Mesendoderm (in vitro differentiated cells): Measurements from ENCODE around the gene THSD7B.

Experiments used
- DNase-seq: peaks from one replicate; pipeline ENCODE4 v3.0.0; 2013
- H2AK5ac ChIP-seq: 2 replicates; pipeline ENCODE4 v1.6.1; 2013; ENCODE audit warnings: low read length, inconsistent platforms
- H2BK120ac ChIP-seq: 2 replicates; pipeline ENCODE4 v1.6.1; 2013; ENCODE audit warnings: low read depth, mild to moderate bottlenecking, low read length, moderate library complexity, mixed read lengths
- H2BK15ac ChIP-seq: replicated peaks from 2 replicates; pipeline ENCODE4 v1.6.1; 2013; ENCODE audit warnings: low read depth, mild to moderate bottlenecking, moderate library complexity
- H2BK5ac ChIP-seq: 2 replicates; pipeline ENCODE4 v1.6.1; 2013; ENCODE audit warnings: low read length, inconsistent platforms
- H3K18ac ChIP-seq: 2 replicates; pipeline ENCODE4 v1.6.1; 2013; ENCODE audit warnings: mild to moderate bottlenecking, low read length, mixed read lengths
- H3K23ac ChIP-seq: one replicate; pipeline ENCODE4 v1.6.1; 2013; ENCODE audit warnings: low read length
- H3K27ac ChIP-seq: 2 replicates; pipeline ENCODE4 v1.5.1; 2013; ENCODE audit warnings: low read depth, mild to moderate bottlenecking, inconsistent platforms, low read length, moderate library complexity
- H3K27me3 ChIP-seq: 2 replicates; pipeline ENCODE4 v1.6.1; 2013; ENCODE audit warnings: low read length, control low read depth, mild to moderate bottlenecking, inconsistent platforms; ENCODE audit not compliant: insufficient read depth, poor library complexity
- H3K36me3 ChIP-seq: 2 replicates; pipeline ENCODE4 v1.6.1; 2013; ENCODE audit warnings: low read length, inconsistent platforms; ENCODE audit not compliant: control insufficient read depth, insufficient read depth
- H3K4ac ChIP-seq: one replicate; pipeline ENCODE4 v1.6.1; 2013; ENCODE audit warnings: low read depth, mild to moderate bottlenecking, low read length, moderate library complexity
- H3K4me1 ChIP-seq: 2 replicates; pipeline ENCODE4 v1.6.1; 2013; ENCODE audit warnings: low read depth, low read length, inconsistent platforms; ENCODE audit not compliant: control insufficient read depth
- H3K4me2 ChIP-seq: 2 replicates; pipeline ENCODE4 v1.6.1; 2013; ENCODE audit warnings: low read length
- H3K4me3 ChIP-seq: 2 replicates; pipeline ENCODE4 v1.5.1; 2013; ENCODE audit warnings: mild to moderate bottlenecking, low read length
- H3K56ac ChIP-seq: one replicate; pipeline ENCODE4 v1.6.1; 2013; ENCODE audit warnings: low read length
- H3K79me1 ChIP-seq: 2 replicates; pipeline ENCODE4 v1.6.1; 2013; ENCODE audit warnings: low read length, inconsistent platforms
- H3K79me2 ChIP-seq: 2 replicates; pipeline ENCODE4 v1.6.1; 2013; ENCODE audit warnings: mild to moderate bottlenecking, low read length; ENCODE audit not compliant: control insufficient read depth, insufficient read depth
- H3K9ac ChIP-seq: 2 replicates; pipeline ENCODE4 v1.6.1; 2013; ENCODE audit warnings: low read length, inconsistent platforms
- H4K5ac ChIP-seq: one replicate; pipeline ENCODE4 v1.6.1; 2013; ENCODE audit warnings: low read length
- H4K8ac ChIP-seq: one replicate; pipeline ENCODE4 v1.6.1; 2013; ENCODE audit warnings: low read depth, mild to moderate bottlenecking, control low read depth, low read length, moderate library complexity
- WGBS: extraction: QIAGEN DNeasy Blood & Tissue Kit; methylation state at CpG from one replicate; pipeline ENCODE4 v1.1.7; 2013; ENCODE audit warnings: low lambda C conversion rate, missing lambda C conversion rate; ENCODE audit not compliant: insufficient coverage; ENCODE audit errors: extremely low coverage; 5-methylcytosine and 5-hydroxymethylcytosine counted together

THSD7B gene

GRCh38 chr2:137005210-137005609, 239.9 kb downstream of the THSD7B start:
- WGBS, result no CpG with 5 or more reads among the region's 2 CpGs
- Histone ChIP-seq H2BK5ac (no peak overlapping the region), H3K36me3 (no peaks in the 10 kb centered on the region), H3K23ac (no peak overlapping the region), H4K5ac (no peak overlapping the region), H2BK120ac (no peak overlapping the region), H3K4ac (no peak overlapping the region), H3K56ac (no peak overlapping the region), H3K79me1 (no peaks in the 10 kb centered on the region), H3K9ac (no peak overlapping the region), H3K4me3 (no peak overlapping the region), H4K8ac (no peak overlapping the region), H3K4me2 (no peak overlapping the region), H3K79me2 (no peaks in the 10 kb centered on the region), H2BK15ac (no peak overlapping the region), H3K27ac (no peak overlapping the region), H3K18ac (no peak overlapping the region), H2AK5ac (no peak overlapping the region), H3K4me1 (peaks cover 2% of the 10 kb centered on the region), H3K27me3 (no peaks in the 10 kb centered on the region)
- DNase-seq, result no peak

GRCh38 chr2:137007938-137008337, 242.6 kb downstream of the THSD7B start:
- Histone ChIP-seq H3K36me3 (no peaks in the 10 kb centered on the region), H3K9ac (no peak overlapping the region), H2BK5ac (no peak overlapping the region), H3K27me3 (no peaks in the 10 kb centered on the region), H2AK5ac (no peak overlapping the region), H3K79me2 (no peaks in the 10 kb centered on the region), H3K4me3 (no peak overlapping the region), H3K18ac (no peak overlapping the region), H3K4ac (no peak overlapping the region), H2BK15ac (no peak overlapping the region), H2BK120ac (no peak overlapping the region), H4K8ac (no peak overlapping the region), H3K4me1 (peaks cover under 1% of the 10 kb centered on the region), H4K5ac (no peak overlapping the region), H3K56ac (no peak overlapping the region), H3K79me1 (no peaks in the 10 kb centered on the region), H3K23ac (no peak overlapping the region), H3K27ac (no peak overlapping the region), H3K4me2 (no peak overlapping the region)
- no peak for DNase-seq

- no peak overlapping the region for H3K56ac ChIP-seq
- no peak overlapping the region for H2BK120ac ChIP-seq
- no peak overlapping the region for H3K18ac ChIP-seq
- no peaks in the 10 kb centered on the region for H3K4me1 ChIP-seq
- H3K27me3 ChIP-seq, result no peaks in the 10 kb centered on the region
- no peak overlapping the region for H4K8ac ChIP-seq
- H3K36me3 ChIP-seq, result no peaks in the 10 kb centered on the region
- H2AK5ac ChIP-seq, result no peak overlapping the region
- no peak overlapping the region for H3K27ac ChIP-seq
- no CpG with 5 or more reads among the region's 2 CpGs for WGBS
- H2BK15ac ChIP-seq, result no peak overlapping the region
- H3K23ac ChIP-seq, result no peak overlapping the region
- H3K79me1 ChIP-seq, result no peaks in the 10 kb centered on the region
- no peak for DNase-seq
- no peak overlapping the region for H3K4me2 ChIP-seq
- H3K4me3 ChIP-seq, result no peak overlapping the region
- no peak overlapping the region for H4K5ac ChIP-seq
- no peak overlapping the region for H2BK5ac ChIP-seq
- H3K79me2 ChIP-seq, result no peaks in the 10 kb centered on the region
- H3K9ac ChIP-seq, result no peak overlapping the region
- no peak overlapping the region for H3K4ac ChIP-seq
Observed at GRCh38 chr2:137009953-137010352, 244.6 kb downstream of the THSD7B start.

- no peak overlapping the region for H4K5ac ChIP-seq
- no peaks in the 10 kb centered on the region for H3K27me3 ChIP-seq
- H3K27ac ChIP-seq, result no peak overlapping the region
Observed at GRCh38 chr2:137020452-137021196, 255.3 kb downstream of the THSD7B start.

GRCh38 chr2:137021763-137022162, 256.4 kb downstream of the THSD7B start:
- H3K4ac ChIP-seq, result no peak overlapping the region
- no peak overlapping the region for H4K8ac ChIP-seq

More at GRCh38 chr2:137020452-137021196, 255.3 kb downstream of the THSD7B start:
- no peak overlapping the region for H4K8ac ChIP-seq
- no peak overlapping the region for H3K4ac ChIP-seq
- no peak overlapping the region for H3K4me3 ChIP-seq
- no peak overlapping the region for H3K9ac ChIP-seq
- no peak for DNase-seq
- H2BK15ac ChIP-seq, result no peak overlapping the region
- no CpG with 5 or more reads among the region's 11 CpGs for WGBS
- H3K36me3 ChIP-seq, result no peaks in the 10 kb centered on the region
- no peak overlapping the region for H2BK120ac ChIP-seq
- H3K18ac ChIP-seq, result peak overlapping the region; percentile 64
- no peak overlapping the region for H3K56ac ChIP-seq
- no peak overlapping the region for H2AK5ac ChIP-seq
- H3K4me2 ChIP-seq, result no peak overlapping the region
- no peaks in the 10 kb centered on the region for H3K79me1 ChIP-seq
- H3K23ac ChIP-seq, result no peak overlapping the region
- H2BK5ac ChIP-seq, result no peak overlapping the region
- no peaks in the 10 kb centered on the region for H3K79me2 ChIP-seq
- H3K4me1 ChIP-seq, result no peaks in the 10 kb centered on the region

GRCh38 chr2:137023205-137023604, 257.9 kb downstream of the THSD7B start:
- no peaks in the 10 kb centered on the region for H3K4me1 ChIP-seq
- no peaks in the 10 kb centered on the region for H3K79me2 ChIP-seq
- H3K27ac ChIP-seq, result no peak overlapping the region
- H3K18ac ChIP-seq, result no peak overlapping the region
- DNase-seq, result peak; percentile 66
- no peak overlapping the region for H3K4me2 ChIP-seq
- no peak overlapping the region for H3K4ac ChIP-seq
- no peak overlapping the region for H2AK5ac ChIP-seq
- H3K23ac ChIP-seq, result no peak overlapping the region
- no peak overlapping the region for H4K8ac ChIP-seq
- no CpG with 5 or more reads among the region's 2 CpGs for WGBS
- no peak overlapping the region for H3K9ac ChIP-seq
- no peak overlapping the region for H2BK5ac ChIP-seq
- H2BK120ac ChIP-seq, result no peak overlapping the region
- no peak overlapping the region for H3K4me3 ChIP-seq
- H3K79me1 ChIP-seq, result no peaks in the 10 kb centered on the region
- no peaks in the 10 kb centered on the region for H3K27me3 ChIP-seq
- no peak overlapping the region for H3K56ac ChIP-seq
- no peaks in the 10 kb centered on the region for H3K36me3 ChIP-seq
- no peak overlapping the region for H2BK15ac ChIP-seq
- H4K5ac ChIP-seq, result no peak overlapping the region

More at GRCh38 chr2:137021763-137022162, 256.4 kb downstream of the THSD7B start:
- no peak overlapping the region for H2BK5ac ChIP-seq
- H2BK15ac ChIP-seq, result no peak overlapping the region
- no peak overlapping the region for H3K56ac ChIP-seq
- H3K27me3 ChIP-seq, result no peaks in the 10 kb centered on the region
- no peak overlapping the region for H3K4me2 ChIP-seq
- no peak overlapping the region for H4K5ac ChIP-seq
- H3K9ac ChIP-seq, result no peak overlapping the region
- H3K23ac ChIP-seq, result no peak overlapping the region
- H3K79me2 ChIP-seq, result no peaks in the 10 kb centered on the region
- no peak overlapping the region for H3K4me3 ChIP-seq
- H2AK5ac ChIP-seq, result no peak overlapping the region
- no peaks in the 10 kb centered on the region for H3K4me1 ChIP-seq
- WGBS, result no CpG with 5 or more reads among the region's 3 CpGs
- no peak overlapping the region for H3K18ac ChIP-seq
- H2BK120ac ChIP-seq, result no peak overlapping the region
- H3K79me1 ChIP-seq, result no peaks in the 10 kb centered on the region
- H3K36me3 ChIP-seq, result no peaks in the 10 kb centered on the region
- DNase-seq, result no peak
- no peak overlapping the region for H3K27ac ChIP-seq
